ENCODE results near the gene GLG1.

DNA sequence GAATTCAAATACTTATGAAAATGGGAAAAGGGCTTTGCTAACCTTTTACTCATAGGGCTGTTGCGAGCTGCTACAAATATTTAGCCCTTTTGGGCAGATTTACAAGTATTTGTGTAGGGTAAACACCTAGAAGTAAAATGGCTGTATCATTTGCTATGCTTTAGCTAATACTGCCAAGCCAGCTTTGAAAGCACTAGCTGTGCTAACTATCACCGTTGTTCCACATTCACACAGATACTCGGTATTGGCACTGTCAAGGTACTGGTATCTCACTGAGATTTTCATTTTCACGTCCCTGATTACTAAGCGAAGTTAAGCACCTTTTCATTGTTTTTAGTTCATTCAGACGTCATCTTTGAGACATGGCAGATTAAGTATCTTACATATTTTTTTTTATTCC lies 84.8 kb downstream of the GLG1 start:
- TF ChIP-seq, protein P1, sequence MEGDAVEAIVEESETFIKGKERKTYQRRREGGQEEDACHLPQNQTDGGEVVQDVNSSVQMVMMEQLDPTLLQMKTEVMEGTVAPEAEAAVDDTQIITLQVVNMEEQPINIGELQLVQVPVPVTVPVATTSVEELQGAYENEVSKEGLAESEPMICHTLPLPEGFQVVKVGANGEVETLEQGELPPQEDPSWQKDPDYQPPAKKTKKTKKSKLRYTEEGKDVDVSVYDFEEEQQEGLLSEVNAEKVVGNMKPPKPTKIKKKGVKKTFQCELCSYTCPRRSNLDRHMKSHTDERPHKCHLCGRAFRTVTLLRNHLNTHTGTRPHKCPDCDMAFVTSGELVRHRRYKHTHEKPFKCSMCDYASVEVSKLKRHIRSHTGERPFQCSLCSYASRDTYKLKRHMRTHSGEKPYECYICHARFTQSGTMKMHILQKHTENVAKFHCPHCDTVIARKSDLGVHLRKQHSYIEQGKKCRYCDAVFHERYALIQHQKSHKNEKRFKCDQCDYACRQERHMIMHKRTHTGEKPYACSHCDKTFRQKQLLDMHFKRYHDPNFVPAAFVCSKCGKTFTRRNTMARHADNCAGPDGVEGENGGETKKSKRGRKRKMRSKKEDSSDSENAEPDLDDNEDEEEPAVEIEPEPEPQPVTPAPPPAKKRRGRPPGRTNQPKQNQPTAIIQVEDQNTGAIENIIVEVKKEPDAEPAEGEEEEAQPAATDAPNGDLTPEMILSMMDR (IDR thresholded peaks at IDR 0.05; ENCODE audit: low read depth, low read length): no peak
- TF ChIP-seq POLR2A (IDR thresholded peaks at IDR 0.05; ENCODE audit: extremely low read depth, insufficient read length) (no peak), MYC (IDR thresholded peaks at IDR 0.05; ENCODE audit: low read depth, low read length) (no peak)
- TF ChIP-seq, protein P2, sequence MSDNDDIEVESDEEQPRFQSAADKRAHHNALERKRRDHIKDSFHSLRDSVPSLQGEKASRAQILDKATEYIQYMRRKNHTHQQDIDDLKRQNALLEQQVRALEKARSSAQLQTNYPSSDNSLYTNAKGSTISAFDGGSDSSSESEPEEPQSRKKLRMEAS (IDR thresholded peaks at IDR 0.05; ENCODE audit: low read depth, low read length): no peak

Data from NB4 (cell line).